GM21526 (cell line): ENCODE results near the gene EPN1.

Experiments
- ATAC-seq: cut with Tn5 transposase; IDR thresholded peaks from one replicate; pipeline ENCODE4 v1.9.1; 2021; ENCODE audit warnings: moderate library complexity; ENCODE audit not compliant: unreplicated experiment, low FRiP score

The EPN1 gene

GRCh38 chr19:55645512-55645881, 29.5 kb upstream of the EPN1 start:
- ATAC-seq = no peak

- ATAC-seq = no peak
Measured at GRCh38 chr19:55646889-55647731, 27.9 kb upstream of the EPN1 start.

GRCh38 chr19:55647732-55648584, 27.1 kb upstream of the EPN1 start, which contains the start of gene CCDC106:
Gene CCDC106 (plus strand): TSS chr19:55648212. CDS start chr19:55649047, 835 bp downstream.
- ATAC-seq = no peak

GRCh38 chr19:55648585-55649267, 26.3 kb upstream of the EPN1 start:
- ATAC-seq = no peak

GRCh38 chr19:55649268-55650125, 25.5 kb upstream of the EPN1 start:
- no peak for ATAC-seq

GRCh38 chr19:55650126-55650557, 24.9 kb upstream of the EPN1 start:
- ATAC-seq = no peak

- ATAC-seq = no peak
Measured at GRCh38 chr19:55650602-55651230, 24.3 kb upstream of the EPN1 start.

- ATAC-seq = no peak
Measured at GRCh38 chr19:55651236-55651635, 23.8 kb upstream of the EPN1 start.

GRCh38 chr19:55652311-55653128, 22.5 kb upstream of the EPN1 start:
- ATAC-seq = no peak

GRCh38 chr19:55653651-55654322, 21.2 kb upstream of the EPN1 start:
- peak; percentile 40 for ATAC-seq

- peak; percentile 50 for ATAC-seq
Measured at GRCh38 chr19:55654323-55654867, 20.6 kb upstream of the EPN1 start.

GRCh38 chr19:55654868-55655647, 20.0 kb upstream of the EPN1 start, which contains the start of gene U2AF2:
Gene U2AF2 (plus strand): TSS chr19:55655035. CDS start chr19:55655105, 70 bp downstream.
- ATAC-seq = peak; percentile 27

- no peak for ATAC-seq
Measured at GRCh38 chr19:55655648-55656040, 19.4 kb upstream of the EPN1 start.

- ATAC-seq = no peak
Measured at GRCh38 chr19:55656552-55656951, 18.5 kb upstream of the EPN1 start.

GRCh38 chr19:55656988-55657747, 17.9 kb upstream of the EPN1 start:
- no peak for ATAC-seq

GRCh38 chr19:55658846-55659459, 16.1 kb upstream of the EPN1 start:
- no peak for ATAC-seq
